ENCODE results near the gene KCNJ5. TPM values are rescaled to one million over a fixed set of nuclear protein-coding genes. Genes with fewer than 3 reads are reported as not detected.

The KCNJ5 gene
- total and polyA plus RNA-seq, 2 experiments from 2014 or later: not detected

DNA sequence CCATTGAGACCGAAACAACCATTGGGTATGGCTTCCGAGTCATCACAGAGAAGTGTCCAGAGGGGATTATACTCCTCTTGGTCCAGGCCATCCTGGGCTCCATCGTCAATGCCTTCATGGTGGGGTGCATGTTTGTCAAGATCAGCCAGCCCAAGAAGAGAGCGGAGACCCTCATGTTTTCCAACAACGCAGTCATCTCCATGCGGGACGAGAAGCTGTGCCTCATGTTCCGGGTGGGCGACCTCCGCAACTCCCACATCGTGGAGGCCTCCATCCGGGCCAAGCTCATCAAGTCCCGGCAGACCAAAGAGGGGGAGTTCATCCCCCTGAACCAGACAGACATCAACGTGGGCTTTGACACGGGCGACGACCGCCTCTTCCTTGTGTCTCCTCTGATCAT, 20.5 kb downstream of the KCNJ5 start:
- Histone ChIP-seq H2AFZ (no peak overlapping the region), H3K79me2 (replicated peaks; ENCODE audit: insufficient read depth) (no peaks in the 10 kb centered on the region), H3K36me3 (ENCODE audit: insufficient read depth) (no peaks in the 10 kb centered on the region), H3K4me1 (ENCODE audit: insufficient read depth) (no peaks in the 10 kb centered on the region), H3K4me2 (no peak overlapping the region), H3K27me3 (ENCODE audit: insufficient read depth) (peaks cover 21% of the 10 kb centered on the region), H3F3A (replicated peaks; ENCODE audit: low read depth) (no peaks in the 10 kb centered on the region), H3K4me3 (no peak overlapping the region), H3K9me2 (ENCODE audit: insufficient read depth) (no peaks in the 10 kb centered on the region), H3K27ac (ENCODE audit: low read depth) (no peak overlapping the region), H4K20me1 (replicated peaks; ENCODE audit: insufficient read depth) (no peaks in the 10 kb centered on the region)
- Mint-ChIP-seq H3K27me3 (ENCODE audit: insufficient read depth, low read depth, poor library complexity) (peaks cover 19% of the 10 kb centered on the region), H3K4me3 (no peak overlapping the region), H3K27ac (no peak overlapping the region), H3K4me1 (no peaks in the 10 kb centered on the region; the same call in 2 of the 3 replicates), H3K36me3 (ENCODE audit: low read depth) (no peaks in the 10 kb centered on the region), H3K9me3 (peaks cover 8% of the 10 kb centered on the region)
- TF ChIP-seq NANOG (IDR thresholded peaks at IDR 0.05; ENCODE audit: borderline replicate concordance) (no peak), EZH2 (IDR thresholded peaks at IDR 0.05; ENCODE audit: low read depth, unreplicated experiment) (no peak), STAT1 (IDR thresholded peaks at IDR 0.05; ENCODE audit: unreplicated experiment) (no peak), CREB1 (CRISPR knock-in tag; IDR thresholded peaks at IDR 0.05; ENCODE audit: low read depth) (no peak), JUNB (IDR thresholded peaks at IDR 0.05; ENCODE audit: unreplicated experiment) (no peak), ZNF114 (CRISPR knock-in tag; IDR thresholded peaks at IDR 0.05) (no peak), ZNF331 (CRISPR knock-in tag; IDR thresholded peaks at IDR 0.05; ENCODE audit: low read depth) (no peak), POLR2AphosphoS5 (IDR thresholded peaks at IDR 0.05; ENCODE audit: low read depth) (no peak), EZH2phosphoT487 (IDR thresholded peaks at IDR 0.05; ENCODE audit: unreplicated experiment) (no peak)
- TF ChIP-seq, protein P1, sequence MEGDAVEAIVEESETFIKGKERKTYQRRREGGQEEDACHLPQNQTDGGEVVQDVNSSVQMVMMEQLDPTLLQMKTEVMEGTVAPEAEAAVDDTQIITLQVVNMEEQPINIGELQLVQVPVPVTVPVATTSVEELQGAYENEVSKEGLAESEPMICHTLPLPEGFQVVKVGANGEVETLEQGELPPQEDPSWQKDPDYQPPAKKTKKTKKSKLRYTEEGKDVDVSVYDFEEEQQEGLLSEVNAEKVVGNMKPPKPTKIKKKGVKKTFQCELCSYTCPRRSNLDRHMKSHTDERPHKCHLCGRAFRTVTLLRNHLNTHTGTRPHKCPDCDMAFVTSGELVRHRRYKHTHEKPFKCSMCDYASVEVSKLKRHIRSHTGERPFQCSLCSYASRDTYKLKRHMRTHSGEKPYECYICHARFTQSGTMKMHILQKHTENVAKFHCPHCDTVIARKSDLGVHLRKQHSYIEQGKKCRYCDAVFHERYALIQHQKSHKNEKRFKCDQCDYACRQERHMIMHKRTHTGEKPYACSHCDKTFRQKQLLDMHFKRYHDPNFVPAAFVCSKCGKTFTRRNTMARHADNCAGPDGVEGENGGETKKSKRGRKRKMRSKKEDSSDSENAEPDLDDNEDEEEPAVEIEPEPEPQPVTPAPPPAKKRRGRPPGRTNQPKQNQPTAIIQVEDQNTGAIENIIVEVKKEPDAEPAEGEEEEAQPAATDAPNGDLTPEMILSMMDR (conservative IDR thresholded peaks at IDR 0.05; ENCODE audit: low read depth in 2 of 2): no peak
- TF ChIP-seq, protein P2, sequence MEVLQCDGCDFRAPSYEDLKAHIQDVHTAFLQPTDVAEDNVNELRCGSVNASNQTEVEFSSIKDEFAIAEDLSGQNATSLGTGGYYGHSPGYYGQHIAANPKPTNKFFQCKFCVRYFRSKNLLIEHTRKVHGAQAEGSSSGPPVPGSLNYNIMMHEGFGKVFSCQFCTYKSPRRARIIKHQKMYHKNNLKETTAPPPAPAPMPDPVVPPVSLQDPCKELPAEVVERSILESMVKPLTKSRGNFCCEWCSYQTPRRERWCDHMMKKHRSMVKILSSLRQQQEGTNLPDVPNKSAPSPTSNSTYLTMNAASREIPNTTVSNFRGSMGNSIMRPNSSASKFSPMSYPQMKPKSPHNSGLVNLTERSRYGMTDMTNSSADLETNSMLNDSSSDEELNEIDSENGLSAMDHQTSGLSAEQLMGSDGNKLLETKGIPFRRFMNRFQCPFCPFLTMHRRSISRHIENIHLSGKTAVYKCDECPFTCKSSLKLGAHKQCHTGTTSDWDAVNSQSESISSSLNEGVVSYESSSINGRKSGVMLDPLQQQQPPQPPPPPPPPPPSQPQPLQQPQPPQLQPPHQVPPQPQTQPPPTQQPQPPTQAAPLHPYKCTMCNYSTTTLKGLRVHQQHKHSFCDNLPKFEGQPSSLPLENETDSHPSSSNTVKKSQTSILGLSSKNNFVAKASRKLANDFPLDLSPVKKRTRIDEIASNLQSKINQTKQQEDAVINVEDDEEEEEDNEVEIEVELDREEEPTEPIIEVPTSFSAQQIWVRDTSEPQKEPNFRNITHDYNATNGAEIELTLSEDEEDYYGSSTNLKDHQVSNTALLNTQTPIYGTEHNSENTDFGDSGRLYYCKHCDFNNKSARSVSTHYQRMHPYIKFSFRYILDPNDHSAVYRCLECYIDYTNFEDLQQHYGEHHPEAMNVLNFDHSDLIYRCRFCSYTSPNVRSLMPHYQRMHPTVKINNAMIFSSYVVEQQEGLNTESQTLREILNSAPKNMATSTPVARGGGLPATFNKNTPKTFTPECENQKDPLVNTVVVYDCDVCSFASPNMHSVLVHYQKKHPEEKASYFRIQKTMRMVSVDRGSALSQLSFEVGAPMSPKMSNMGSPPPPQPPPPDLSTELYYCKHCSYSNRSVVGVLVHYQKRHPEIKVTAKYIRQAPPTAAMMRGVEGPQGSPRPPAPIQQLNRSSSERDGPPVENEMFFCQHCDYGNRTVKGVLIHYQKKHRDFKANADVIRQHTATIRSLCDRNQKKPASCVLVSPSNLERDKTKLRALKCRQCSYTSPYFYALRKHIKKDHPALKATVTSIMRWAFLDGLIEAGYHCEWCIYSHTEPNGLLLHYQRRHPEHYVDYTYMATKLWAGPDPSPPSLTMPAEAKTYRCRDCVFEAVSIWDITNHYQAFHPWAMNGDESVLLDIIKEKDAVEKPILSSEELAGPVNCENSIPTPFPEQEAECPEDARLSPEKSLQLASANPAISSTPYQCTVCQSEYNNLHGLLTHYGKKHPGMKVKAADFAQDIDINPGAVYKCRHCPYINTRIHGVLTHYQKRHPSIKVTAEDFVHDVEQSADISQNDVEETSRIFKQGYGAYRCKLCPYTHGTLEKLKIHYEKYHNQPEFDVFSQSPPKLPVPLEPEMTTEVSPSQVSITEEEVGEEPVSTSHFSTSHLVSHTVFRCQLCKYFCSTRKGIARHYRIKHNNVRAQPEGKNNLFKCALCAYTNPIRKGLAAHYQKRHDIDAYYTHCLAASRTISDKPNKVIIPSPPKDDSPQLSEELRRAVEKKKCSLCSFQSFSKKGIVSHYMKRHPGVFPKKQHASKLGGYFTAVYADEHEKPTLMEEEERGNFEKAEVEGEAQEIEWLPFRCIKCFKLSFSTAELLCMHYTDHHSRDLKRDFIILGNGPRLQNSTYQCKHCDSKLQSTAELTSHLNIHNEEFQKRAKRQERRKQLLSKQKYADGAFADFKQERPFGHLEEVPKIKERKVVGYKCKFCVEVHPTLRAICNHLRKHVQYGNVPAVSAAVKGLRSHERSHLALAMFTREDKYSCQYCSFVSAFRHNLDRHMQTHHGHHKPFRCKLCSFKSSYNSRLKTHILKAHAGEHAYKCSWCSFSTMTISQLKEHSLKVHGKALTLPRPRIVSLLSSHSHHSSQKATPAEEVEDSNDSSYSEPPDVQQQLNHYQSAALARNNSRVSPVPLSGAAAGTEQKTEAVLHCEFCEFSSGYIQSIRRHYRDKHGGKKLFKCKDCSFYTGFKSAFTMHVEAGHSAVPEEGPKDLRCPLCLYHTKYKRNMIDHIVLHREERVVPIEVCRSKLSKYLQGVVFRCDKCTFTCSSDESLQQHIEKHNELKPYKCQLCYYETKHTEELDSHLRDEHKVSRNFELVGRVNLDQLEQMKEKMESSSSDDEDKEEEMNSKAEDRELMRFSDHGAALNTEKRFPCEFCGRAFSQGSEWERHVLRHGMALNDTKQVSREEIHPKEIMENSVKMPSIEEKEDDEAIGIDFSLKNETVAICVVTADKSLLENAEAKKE (CRISPR knock-in tag; IDR thresholded peaks at IDR 0.05): no peak
- TF ChIP-seq, protein P3, sequence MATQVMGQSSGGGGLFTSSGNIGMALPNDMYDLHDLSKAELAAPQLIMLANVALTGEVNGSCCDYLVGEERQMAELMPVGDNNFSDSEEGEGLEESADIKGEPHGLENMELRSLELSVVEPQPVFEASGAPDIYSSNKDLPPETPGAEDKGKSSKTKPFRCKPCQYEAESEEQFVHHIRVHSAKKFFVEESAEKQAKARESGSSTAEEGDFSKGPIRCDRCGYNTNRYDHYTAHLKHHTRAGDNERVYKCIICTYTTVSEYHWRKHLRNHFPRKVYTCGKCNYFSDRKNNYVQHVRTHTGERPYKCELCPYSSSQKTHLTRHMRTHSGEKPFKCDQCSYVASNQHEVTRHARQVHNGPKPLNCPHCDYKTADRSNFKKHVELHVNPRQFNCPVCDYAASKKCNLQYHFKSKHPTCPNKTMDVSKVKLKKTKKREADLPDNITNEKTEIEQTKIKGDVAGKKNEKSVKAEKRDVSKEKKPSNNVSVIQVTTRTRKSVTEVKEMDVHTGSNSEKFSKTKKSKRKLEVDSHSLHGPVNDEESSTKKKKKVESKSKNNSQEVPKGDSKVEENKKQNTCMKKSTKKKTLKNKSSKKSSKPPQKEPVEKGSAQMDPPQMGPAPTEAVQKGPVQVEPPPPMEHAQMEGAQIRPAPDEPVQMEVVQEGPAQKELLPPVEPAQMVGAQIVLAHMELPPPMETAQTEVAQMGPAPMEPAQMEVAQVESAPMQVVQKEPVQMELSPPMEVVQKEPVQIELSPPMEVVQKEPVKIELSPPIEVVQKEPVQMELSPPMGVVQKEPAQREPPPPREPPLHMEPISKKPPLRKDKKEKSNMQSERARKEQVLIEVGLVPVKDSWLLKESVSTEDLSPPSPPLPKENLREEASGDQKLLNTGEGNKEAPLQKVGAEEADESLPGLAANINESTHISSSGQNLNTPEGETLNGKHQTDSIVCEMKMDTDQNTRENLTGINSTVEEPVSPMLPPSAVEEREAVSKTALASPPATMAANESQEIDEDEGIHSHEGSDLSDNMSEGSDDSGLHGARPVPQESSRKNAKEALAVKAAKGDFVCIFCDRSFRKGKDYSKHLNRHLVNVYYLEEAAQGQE (IDR thresholded peaks at IDR 0.05; ENCODE audit: unreplicated experiment): no peak
- TF ChIP-seq, protein P4, sequence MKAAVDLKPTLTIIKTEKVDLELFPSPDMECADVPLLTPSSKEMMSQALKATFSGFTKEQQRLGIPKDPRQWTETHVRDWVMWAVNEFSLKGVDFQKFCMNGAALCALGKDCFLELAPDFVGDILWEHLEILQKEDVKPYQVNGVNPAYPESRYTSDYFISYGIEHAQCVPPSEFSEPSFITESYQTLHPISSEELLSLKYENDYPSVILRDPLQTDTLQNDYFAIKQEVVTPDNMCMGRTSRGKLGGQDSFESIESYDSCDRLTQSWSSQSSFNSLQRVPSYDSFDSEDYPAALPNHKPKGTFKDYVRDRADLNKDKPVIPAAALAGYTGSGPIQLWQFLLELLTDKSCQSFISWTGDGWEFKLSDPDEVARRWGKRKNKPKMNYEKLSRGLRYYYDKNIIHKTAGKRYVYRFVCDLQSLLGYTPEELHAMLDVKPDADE (IDR thresholded peaks at IDR 0.05): no peak
- DNase-seq (ENCODE audit: low spot score) (no peak), ATAC-seq (no peak)

All from GM23338 (cell line).